Measurements from ENCODE around the gene ATE1.

DNA sequence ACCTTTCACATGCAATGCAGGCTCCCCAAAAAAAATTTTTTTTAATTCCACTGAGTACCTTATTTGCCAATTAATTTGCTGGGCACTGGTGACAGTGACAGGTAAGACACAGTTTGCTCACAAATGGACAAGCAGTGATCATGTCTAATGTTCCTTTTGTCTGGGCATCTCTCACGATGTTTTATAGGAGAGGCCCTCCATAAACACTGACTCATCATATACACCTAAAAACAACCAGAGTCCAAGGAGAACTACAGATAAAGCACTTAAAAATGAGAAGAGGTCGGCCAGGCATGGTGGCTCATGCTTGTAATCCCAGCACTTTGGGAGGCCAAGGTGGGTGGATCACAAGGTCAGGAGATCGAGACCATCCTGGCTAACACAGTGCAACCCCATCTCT is 105.1 kb downstream of the ATE1 start:
- TF ChIP-seq POLR2AphosphoS5 (IDR thresholded peaks at IDR 0.05) = no peak
- TF ChIP-seq, protein P1, sequence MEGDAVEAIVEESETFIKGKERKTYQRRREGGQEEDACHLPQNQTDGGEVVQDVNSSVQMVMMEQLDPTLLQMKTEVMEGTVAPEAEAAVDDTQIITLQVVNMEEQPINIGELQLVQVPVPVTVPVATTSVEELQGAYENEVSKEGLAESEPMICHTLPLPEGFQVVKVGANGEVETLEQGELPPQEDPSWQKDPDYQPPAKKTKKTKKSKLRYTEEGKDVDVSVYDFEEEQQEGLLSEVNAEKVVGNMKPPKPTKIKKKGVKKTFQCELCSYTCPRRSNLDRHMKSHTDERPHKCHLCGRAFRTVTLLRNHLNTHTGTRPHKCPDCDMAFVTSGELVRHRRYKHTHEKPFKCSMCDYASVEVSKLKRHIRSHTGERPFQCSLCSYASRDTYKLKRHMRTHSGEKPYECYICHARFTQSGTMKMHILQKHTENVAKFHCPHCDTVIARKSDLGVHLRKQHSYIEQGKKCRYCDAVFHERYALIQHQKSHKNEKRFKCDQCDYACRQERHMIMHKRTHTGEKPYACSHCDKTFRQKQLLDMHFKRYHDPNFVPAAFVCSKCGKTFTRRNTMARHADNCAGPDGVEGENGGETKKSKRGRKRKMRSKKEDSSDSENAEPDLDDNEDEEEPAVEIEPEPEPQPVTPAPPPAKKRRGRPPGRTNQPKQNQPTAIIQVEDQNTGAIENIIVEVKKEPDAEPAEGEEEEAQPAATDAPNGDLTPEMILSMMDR (IDR thresholded peaks at IDR 0.05) = no peak
- no peak for TF ChIP-seq EP300 (IDR thresholded peaks at IDR 0.05)
